GM21390 (cell line): ENCODE data around the gene SMYD2.

ENCODE experiments used
- ATAC-seq: cut with Tn5 transposase; IDR thresholded peaks from one replicate; pipeline ENCODE4 v1.9.1; 2021; ENCODE audit not compliant: unreplicated experiment

SMYD2 gene

DNA sequence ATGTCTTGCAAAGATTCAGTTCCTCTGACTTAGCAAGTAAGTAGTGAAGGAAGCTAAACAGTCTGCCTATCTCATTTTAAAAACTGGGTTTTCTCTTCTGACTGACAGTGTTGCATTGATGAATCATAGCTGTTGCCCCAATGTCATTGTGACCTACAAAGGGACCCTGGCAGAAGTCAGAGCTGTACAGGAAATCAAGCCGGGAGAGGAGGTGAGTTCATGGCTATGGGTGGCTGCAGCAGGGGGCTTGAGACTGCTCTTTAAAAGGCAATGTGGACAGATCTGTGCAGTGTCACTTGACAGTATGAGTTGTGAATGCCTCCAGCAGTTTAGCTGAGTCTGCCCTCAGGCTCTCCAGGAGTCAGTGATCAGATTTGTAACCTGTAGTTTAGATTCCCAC, 46.6 kb downstream of the SMYD2 start:
- no peak for ATAC-seq

DNA sequence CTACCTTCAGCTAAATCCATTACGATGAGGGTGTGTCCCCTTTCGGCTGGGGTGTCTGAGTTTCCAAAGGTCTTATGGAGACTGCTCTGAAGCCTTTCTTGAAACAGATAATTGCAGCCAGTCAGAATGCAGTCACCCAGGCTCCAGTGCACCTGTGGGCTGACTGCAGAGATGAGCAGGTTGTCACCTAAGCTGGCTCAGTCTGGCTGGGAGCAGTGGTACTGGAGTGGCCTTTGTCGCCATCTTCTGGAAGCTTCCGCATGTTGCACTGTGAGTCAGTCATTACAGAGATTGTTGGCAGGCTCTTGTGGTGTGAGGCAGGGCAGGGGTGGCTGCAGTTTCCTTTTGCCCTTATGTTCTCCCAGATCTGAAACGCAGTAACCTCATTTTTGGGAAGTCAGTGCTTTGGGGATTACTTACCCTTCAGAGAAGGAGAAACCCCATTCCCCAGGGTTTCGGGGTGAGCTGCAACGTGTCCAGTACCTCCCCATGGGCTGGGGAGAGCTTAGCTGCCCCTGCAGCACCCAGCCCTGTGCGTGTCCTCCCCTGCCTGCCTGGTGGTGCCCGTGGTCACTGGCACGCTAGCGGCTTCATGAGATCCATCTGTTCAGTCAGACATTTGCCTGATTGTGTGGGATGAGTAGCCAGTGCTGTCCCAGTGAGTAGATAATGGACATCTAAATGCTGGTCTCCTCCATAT, 48.0 kb downstream of the SMYD2 start:
- peak; percentile 85 for ATAC-seq

DNA sequence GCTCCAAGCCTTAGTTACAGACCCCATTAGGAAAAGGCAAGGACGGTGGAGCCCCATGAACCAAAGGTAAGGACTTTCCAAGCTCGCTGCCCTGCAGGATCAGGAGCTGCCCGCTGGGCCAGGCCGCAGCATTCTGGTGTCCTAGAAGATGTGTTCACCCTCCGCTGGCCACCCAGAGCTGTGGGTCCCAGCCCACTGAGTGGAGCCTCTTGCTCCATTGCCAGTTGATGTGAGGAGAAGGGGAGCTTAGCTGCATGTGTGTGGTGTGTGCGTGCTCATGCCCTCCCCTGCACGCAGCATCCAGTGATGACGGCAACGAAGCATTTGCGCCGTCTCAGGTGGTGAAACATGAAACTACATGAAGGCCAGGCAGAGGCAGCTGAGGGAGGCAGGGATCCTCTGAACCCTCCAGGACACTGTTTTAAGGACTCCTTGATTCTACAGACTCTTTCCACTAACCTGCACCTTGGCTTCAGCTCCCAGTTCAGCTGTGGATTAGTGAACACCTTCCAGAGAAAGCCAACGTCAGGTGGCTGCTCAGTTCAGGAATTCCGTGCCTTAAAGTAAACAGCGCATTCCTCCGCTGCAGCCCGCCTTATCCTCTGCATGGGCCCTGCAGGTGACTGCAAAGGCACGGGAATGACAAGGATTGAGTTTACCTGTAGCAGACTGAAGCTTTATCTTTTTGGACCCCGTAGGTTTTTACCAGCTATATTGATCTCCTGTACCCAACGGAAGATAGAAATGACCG, 48.7 kb downstream of the SMYD2 start:
- no peak for ATAC-seq

DNA sequence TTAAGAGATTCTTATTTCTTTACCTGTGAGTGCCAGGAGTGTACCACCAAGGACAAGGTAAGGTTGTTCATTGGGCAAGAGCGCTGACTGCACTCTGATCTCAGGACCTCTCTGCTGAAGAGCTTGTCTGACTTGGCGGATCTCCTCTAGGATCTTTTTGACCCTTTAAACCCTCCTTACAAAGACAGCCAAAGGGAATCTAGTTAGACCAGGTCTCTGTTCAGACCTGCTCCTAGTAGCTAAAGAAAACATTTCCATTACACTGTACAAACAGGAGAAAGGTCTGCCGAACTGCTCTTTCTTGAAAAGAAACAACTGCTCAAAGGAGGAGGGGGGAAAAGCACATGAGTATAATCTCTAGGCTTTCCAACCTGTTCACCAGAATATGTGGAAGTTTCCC, 49.3 kb downstream of the SMYD2 start:
- ATAC-seq: no peak

DNA sequence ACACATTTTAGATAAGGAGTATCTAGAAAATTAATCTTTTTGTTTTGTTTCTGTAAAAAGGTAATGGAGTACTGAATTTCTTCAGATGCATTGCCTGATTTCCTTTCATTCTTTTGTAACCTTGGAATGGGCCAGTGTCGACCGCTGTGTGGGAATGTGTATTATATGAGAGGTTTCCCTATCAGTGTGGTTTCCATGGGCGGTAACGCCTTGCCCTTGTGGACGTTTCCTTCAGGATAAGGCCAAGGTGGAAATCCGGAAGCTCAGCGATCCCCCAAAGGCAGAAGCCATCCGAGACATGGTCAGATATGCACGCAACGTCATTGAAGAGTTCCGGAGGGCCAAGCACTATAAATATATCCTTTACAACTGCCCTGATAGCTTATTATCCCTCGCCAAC, 49.8 kb downstream of the SMYD2 start:
- no peak for ATAC-seq

DNA sequence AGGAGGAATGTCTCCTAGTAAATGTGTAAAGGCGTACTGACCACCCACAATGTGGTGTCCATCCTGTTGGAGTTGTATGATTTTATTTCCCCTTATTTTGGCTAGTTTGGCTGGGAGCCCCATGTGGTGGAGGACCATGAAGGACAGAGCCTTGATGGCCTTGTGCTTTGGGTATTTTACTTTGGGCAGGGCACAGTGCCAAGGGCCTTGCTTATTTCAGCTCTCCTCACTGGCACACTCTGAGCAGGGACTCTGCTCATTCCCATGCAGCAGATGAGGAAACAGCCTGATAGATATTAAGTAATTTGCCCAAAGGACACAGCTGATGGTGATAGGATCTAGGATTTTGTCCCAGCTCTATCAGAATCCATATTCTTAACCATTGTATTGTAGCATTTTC, 50.2 kb downstream of the SMYD2 start:
- no peak for ATAC-seq

DNA sequence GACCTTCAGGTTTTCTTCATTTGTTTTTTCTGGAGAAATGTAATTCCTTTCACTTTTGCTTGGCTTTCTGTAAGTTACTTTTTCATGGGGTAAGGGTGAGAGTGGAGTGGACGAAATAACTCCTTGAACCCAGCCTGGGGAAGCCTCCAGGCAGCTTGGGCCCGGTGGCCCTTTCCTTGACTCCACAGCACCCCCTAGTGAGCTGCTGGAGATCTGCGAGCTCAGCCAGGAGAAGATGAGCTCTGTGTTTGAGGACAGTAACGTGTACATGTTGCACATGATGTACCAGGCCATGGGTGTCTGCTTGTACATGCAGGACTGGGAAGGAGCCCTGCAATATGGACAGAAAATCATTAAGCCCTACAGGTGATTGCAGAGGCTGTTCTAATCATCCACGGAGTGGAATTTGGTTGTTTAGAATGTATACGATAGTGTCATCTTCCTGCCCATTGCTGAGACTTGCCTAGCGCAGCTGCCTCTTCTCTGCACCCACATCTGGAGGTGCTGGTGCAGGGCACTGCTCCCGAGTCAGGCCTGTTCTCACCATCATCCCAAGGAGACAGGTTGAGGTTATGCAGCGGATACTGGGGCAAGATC, 51.0 kb downstream of the SMYD2 start:
- ATAC-seq: no peak

DNA sequence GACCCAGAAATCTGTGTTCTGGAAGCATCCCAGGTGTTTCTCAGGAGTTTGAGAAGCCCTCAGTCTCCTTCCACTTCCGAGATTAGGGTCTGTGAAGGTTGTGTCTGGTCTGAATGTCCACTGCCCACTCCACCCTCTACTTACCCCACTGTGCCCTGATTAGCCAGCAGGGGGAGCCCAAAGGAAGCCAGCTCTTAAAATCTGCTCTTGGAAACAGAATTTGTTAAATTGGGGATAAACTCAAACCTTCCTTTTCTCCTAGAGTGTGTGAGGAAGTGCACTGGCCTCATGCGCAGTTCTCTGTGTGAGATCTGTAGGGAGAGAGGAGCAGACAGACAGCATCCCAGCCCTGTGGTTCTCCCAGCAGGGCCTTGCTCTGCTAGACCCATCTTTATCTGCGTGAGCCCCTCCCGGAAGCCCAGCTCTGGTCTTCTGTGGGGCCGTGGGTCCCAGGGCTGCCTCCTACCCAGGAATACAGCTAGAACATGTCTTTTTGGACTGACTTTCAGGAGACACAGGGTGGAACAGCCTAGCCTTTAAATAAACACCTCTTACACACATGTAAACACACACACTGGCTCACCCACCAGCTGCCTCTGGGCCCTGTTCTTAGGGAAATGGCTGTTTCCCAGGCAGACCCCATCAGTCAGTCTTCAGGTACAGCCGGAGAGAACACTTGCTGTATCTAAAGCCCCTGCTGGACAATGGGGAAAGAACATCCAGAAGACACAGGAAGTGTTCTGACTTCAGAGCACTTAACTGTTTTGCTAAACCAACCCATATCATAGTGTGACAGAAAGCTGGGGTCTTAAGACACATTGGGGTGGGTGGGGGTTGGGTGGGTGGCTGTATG, 52.2 kb downstream of the SMYD2 start:
- ATAC-seq: peak; percentile 38

DNA sequence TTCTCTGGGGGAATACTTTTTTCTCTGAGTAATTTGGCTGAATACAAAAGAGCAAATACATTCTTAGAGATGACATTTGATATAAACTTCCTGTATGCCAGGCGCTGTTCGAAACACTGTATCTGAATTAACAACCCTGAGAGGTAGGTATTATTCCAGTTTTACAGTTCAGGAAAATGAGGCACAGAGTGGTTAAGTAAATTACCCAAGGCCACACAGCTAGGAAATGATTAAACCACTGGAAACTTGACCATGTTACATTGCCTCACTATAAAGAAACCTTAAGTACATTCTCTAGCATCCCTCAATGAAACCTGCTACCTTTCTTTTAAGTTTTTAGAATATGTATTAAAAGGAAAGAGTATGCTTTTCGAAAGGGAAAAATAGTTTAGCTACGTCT, 54.6 kb downstream of the SMYD2 start:
- ATAC-seq: no peak

DNA sequence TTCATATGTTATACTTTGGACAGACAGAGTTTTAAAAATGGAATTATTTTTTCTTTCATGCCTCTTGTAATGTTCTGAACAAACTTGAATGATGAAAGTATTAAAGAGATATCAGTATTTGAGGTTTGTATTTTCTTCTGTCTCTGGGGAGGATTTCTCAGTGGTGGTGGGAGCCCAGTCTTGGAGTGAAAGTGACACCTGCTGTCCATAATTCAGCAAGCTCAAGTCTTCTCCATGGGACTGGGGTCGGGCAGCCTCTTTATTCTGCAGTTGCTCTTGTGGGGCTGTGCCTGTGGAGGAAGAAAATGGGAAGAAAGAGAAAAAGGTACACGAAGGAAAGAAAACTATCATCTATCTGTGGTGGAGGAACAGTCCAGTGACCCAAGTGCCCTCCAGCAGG, 56.1 kb downstream of the SMYD2 start:
- no peak for ATAC-seq

DNA sequence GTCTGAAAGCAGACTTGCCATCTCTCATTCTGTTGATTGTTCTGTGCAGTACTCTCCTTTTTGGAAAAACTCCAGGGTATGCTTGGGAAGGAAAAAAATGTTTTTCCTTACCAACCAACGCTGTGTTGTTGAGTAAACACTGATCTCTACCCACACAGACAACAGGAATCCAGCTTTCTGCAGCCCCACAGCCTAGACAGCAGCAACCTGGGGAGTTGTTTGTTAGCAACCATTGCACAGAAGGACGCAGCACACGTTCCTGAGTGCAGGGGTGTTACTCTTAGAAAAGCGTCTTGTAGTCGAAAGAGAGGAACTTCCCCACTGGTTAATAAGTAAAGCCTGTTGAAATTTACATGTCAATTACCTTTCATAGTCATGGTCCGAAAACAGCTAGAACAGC, 56.6 kb downstream of the SMYD2 start:
- ATAC-seq: no peak

DNA sequence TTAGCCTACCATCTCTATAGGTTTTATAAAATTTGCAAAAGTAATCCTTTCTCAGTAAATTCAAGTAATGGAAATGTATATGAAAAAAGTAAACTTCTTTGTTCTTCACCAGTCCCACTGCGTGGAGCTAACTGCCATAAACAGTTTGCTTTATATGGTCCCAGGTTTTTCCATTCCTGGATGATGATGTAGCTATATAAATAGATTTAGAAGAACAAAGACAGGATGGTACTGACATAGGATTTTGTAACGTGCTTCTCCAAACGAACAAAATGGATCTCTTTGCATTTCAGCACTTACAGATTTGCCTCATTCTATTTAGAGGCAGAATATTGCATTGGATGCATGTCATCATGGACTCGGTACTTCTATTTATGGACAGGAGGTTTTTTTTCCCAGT, 57.3 kb downstream of the SMYD2 start:
- ATAC-seq: no peak

DNA sequence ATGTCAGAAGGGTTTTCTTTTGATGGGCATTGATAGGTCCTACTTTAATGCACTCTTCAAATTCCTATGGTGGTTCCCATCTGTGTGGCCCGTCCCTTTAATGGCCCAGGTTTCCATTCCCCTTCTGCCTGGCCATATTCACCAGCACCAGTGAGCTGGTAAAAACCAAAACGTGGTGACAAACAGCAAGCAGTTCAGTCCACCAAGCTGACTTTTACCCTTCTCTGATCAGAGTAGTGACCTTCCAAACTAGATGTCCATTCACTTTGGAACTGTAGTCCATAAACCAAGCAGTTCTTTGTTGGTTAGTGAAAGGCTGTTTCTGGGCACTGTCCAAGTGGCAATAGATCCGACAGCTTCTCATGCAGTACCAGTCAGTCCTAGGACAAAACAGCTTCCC, 60.5 kb downstream of the SMYD2 start:
- no peak for ATAC-seq

DNA sequence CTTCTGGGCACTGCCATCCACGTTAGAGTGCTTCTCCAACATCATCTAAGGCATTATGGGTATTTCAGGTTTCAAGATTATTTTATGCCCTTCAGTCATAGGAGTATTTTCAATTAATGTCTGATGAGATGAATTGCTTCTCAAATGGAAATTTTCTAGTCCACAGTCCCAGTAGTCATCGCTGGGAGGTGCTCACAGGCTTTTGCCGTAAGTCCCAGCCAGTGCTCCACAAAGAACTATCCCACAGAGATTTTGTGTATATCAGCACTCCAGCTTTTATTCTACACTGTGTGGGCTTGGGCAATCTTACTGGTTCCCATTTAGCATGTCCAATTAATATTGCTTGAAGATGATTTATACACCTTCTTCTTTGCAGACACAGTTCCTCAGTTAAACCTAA, 61.0 kb downstream of the SMYD2 start:
- ATAC-seq: no peak

DNA sequence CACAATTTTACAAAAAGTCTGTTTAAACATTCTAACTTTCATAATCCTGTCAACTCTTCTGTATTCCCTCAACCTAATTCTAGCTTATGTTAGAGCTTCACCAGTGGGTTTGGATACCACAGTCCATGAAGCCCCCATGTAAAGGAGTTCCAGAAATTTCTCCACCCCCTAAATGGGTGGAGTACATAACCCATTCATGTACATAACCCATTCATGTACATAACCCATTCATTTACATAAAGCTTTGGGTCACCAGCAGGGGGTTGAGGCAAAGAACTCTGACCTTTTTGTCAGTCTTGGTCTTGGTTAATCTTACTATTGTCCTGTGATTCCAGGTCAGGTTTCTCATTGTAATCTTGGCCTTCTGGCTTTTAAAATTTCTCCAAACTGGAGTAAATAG, 61.6 kb downstream of the SMYD2 start:
- ATAC-seq: no peak

DNA sequence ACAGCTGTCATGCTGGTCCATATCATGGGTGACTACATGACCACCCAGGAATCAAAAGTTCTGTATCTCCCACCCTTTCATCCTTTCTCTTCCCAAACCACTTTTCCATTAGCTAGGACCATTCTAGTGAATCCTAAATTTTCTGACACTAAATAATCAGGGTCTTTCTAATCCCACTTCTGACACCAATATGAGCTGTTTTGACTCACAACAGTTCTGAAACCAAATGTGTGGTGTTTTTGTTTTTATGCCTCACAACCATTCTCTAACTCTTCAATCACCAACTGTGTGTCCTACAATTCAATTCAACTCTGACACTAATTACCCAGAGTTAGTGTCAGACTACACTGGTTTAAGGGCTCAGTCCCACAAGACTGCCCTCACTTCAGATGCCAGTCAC, 63.9 kb downstream of the SMYD2 start:
- ATAC-seq: no peak

DNA sequence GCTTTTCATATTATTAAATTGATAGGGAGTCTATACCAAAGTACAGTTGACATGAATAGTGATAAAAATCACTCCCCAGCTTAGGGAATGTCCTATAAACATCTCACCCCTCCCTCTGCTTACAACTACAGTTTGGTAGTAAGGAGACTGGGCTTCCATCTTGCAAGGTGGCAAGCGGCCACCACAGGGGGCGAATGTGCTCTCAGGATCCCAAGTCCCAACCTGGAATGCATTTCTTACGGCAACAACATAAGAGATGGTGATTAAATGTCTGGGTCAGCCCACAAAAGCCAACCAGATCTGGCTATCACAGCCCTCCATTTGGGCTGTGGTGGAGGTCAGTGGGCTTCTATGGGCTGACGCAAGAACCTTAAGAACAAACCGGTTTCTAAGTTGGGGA, 68.0 kb downstream of the SMYD2 start:
- no peak for ATAC-seq

DNA sequence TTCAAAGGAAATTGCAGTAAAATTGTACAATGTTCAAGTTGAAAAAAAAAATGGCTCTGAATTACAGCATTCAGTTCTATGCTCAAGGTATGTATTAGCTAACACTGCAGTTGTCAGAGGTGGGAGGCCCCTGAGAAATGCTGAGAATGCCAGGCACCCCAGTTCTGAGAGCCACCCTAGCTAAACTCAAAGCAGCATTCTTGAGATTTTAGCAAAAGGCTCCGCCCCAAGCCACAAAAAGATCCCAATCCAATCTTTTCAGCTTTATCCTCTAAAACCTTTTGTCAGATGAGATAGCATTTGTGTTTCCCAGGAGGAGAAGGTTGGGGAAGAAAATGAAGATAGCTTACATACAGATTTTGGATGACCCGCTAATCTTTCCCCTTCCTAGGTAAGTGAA, 68.8 kb downstream of the SMYD2 start:
- ATAC-seq: no peak

DNA sequence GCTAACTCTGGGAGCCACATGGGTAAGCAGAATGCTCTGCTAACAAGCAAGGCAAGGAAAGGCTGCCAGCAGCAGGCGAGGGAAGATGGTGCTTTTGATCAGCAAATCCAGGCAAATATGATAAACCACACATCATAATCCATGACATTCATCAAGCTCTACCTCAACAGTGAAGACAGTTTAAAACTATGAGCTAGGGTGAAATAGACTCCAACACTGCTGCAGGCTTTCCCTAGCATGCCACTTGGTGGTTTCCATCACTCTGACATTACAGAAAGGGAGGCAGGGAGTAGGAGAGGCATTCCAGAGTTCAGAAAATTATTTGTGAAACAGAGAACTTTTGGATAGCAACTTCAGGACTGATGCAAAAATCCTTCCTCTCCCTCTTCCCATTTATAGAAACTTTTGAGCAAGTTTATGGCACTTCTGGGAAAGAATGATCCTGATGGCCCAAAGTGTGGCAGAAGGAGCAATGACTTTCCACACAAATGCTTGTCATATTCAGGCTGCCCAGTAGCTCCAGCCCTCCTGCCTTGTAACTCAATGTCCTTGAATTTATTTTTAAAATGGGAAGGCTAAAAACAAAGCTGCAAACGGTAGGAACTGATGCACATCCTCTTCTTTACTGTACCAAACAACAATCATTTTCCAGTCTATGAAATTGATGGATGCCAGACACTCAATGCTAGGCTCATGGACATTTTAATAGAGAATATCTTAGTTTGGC, 70.8 kb downstream of the SMYD2 start:
- ATAC-seq: no peak

DNA sequence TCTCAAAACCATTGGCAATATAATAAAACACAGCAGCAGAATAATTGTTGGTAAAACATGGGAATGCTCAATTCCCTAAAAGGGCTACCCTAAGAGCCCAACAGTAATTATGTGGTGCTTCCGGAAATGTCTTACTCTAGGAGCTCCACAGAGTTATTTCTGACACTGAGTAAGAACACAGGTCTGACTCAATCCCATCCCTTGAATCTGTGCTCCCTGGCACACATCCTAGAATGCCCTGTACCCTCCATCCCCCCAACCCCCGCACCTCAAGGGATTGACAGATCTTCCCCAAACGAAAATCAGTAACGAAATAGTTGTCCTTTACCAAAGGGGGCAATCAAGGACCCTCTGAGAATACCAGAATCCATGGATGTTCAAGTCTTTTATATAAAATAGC, 71.9 kb downstream of the SMYD2 start:
- ATAC-seq: no peak
